IMR-90 (cell line): ENCODE results near the gene SERPINA5.

Experiments
- ELK1 ChIP-seq: fragments of 150-350 bp; IDR thresholded peaks from 2 replicates; pipeline ENCODE4 v1.6.1; 2016; ENCODE audit warnings: low read depth, mild to moderate bottlenecking, low read length, moderate library complexity, borderline replicate concordance
- FOS ChIP-seq: fragments of 150-350 bp; IDR thresholded peaks from 2 replicates; pipeline ENCODE4 v1.6.1; 2016; ENCODE audit warnings: low read depth, low read length
- POLR2A ChIP-seq: IDR thresholded peaks from 2 replicates; pipeline ENCODE4 v1.6.1; 2012; ENCODE audit warnings: mild to moderate bottlenecking, low read depth, low read length
- RCOR1 ChIP-seq: IDR thresholded peaks from 2 replicates; pipeline ENCODE4 v1.6.1; 2012; ENCODE audit warnings: mild to moderate bottlenecking, low read length, improper control_type of control experiment; ENCODE audit not compliant: insufficient replicate concordance
- SMC3 ChIP-seq: fragments of 150-350 bp; IDR thresholded peaks from 2 replicates; pipeline ENCODE4 v1.6.1; 2016; ENCODE audit warnings: low read depth, mild to moderate bottlenecking, antibody characterized with exemption, low read length, moderate library complexity
- TF ChIP-seq, protein P1 (sequence below): conservative IDR thresholded peaks from 2 replicates; pipeline ENCODE4 v1.5.1; 2012; ENCODE audit warnings: mild to moderate bottlenecking, low read depth, low read length, improper control_type of control experiment

- TF ChIP-seq POLR2A (no peak), ELK1 (no peak), RCOR1 (no peak), SMC3 (no peak), FOS (no peak)
- TF ChIP-seq, protein P1, sequence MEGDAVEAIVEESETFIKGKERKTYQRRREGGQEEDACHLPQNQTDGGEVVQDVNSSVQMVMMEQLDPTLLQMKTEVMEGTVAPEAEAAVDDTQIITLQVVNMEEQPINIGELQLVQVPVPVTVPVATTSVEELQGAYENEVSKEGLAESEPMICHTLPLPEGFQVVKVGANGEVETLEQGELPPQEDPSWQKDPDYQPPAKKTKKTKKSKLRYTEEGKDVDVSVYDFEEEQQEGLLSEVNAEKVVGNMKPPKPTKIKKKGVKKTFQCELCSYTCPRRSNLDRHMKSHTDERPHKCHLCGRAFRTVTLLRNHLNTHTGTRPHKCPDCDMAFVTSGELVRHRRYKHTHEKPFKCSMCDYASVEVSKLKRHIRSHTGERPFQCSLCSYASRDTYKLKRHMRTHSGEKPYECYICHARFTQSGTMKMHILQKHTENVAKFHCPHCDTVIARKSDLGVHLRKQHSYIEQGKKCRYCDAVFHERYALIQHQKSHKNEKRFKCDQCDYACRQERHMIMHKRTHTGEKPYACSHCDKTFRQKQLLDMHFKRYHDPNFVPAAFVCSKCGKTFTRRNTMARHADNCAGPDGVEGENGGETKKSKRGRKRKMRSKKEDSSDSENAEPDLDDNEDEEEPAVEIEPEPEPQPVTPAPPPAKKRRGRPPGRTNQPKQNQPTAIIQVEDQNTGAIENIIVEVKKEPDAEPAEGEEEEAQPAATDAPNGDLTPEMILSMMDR, result no peak
Observed at GRCh38 chr14:94633121-94633520, 51.9 kb downstream of the SERPINA5 start.
